Endothelial cell of umbilical vein (primary cell): ENCODE results near the gene COL7A1. TPM values are rescaled to one million over a fixed set of nuclear protein-coding genes. Genes with fewer than 3 reads are reported as not detected.

Source experiments
- BruUV-seq: library from RNA; stranded (reverse); fragments of 400-500 nt; replicated peaks from 2 replicates; lab custom pipeline; 2021; lab: Mats Ljungman, UMichigan
- CTCF ChIA-PET: fragments of 300-600, 350-600 bp; sonication (Branson Sonifier 250); formaldehyde crosslinking; loops from one replicate; lab custom pipeline; 2021; ENCODE audit warnings: antibody characterized with exemption, inconsistent platforms; lab: Charles Lee
- POLR2A ChIA-PET: fragments of 300-600, 350-600 bp; sonication (Branson Sonifier 250); formaldehyde crosslinking; loops from one replicate; lab custom pipeline; 2021; ENCODE audit warnings: antibody characterized with exemption, inconsistent platforms; lab: Charles Lee
- DNase-seq: peaks from one replicate; pipeline ENCODE4 v3.0.0-alpha.2; 2011; ENCODE audit warnings: low read depth, low spot score
- FAIRE-seq: peaks from 2 replicates; lab custom pipeline; 2011; peaks lifted over from hg19 to GRCh38; lab: Jason Lieb, UNC
- H2AFZ ChIP-seq: 2 replicates; pipeline ENCODE4 v1.6.0; 2012; ENCODE audit warnings: low read depth, low read length, control low read depth, inconsistent platforms
- H3K27ac ChIP-seq: 2 replicates; pipeline ENCODE4 v1.5.1; 2011; ENCODE audit warnings: low read depth, mild to moderate bottlenecking, control low read depth, low read length, moderate library complexity; ENCODE audit not compliant: insufficient read depth
- H3K27me3 ChIP-seq, 2 experiments: 2 replicates each; pipeline versions ENCODE4 v1.6.0 to v1.6.1; 2011; ENCODE audit warnings: low read length in 2 of 2, mixed read lengths in 1 of 2; ENCODE audit not compliant: control insufficient read depth in 2 of 2, insufficient read depth in 2 of 2
- H3K36me3 ChIP-seq, 2 experiments: 2 replicates in 1 of 2; 3 replicates in 1 of 2; pipeline ENCODE4 v1.5.1; 2011; ENCODE audit warnings: low read length in 2 of 2, mild to moderate bottlenecking in 1 of 2, moderate library complexity in 1 of 2; ENCODE audit not compliant: control insufficient read depth in 2 of 2, insufficient read depth in 2 of 2; ENCODE audit errors: extremely low read depth in 1 of 2
- H3K4me1 ChIP-seq: 3 replicates; pipeline ENCODE4 v1.5.1; 2011; ENCODE audit warnings: mild to moderate bottlenecking, low read length; ENCODE audit not compliant: control insufficient read depth, insufficient read depth; ENCODE audit errors: extremely low read depth
- H3K4me2 ChIP-seq: 2 replicates; pipeline ENCODE4 v1.6.1; 2011; ENCODE audit warnings: low read length, control low read depth, mixed read lengths; ENCODE audit not compliant: insufficient read depth
- H3K4me3 ChIP-seq, 3 experiments: fragments of 200-600 bp in 1 of 3; sonication (generic), shearing (Covaris generic) in 1 of 3; replicated peaks in 1 of 3; 2 replicates each; pipeline ENCODE4 v1.5.1; 2011 to 2016; ENCODE audit warnings: control low read depth in 3 of 3, low read length in 3 of 3, mild to moderate bottlenecking in 2 of 3, inconsistent platforms in 1 of 3, low read depth in 1 of 3, moderate library complexity in 1 of 3; ENCODE audit not compliant: insufficient read depth in 1 of 3
- H3K79me2 ChIP-seq: 2 replicates; pipeline ENCODE4 v1.6.0; 2012; ENCODE audit warnings: low read length, inconsistent platforms; ENCODE audit not compliant: control insufficient read depth, insufficient read depth
- H3K9ac ChIP-seq: replicated peaks from 2 replicates; pipeline ENCODE3; 2011; ENCODE audit warnings: low read length, control low read depth; ENCODE audit not compliant: insufficient read depth; ENCODE audit errors: extremely low read depth
- H3K9me1 ChIP-seq: replicated peaks from 3 replicates; pipeline ENCODE4 v1.6.0; 2011; ENCODE audit warnings: mild to moderate bottlenecking, low read length; ENCODE audit not compliant: control insufficient read depth, insufficient read depth; ENCODE audit errors: extremely low read depth
- H3K9me3 ChIP-seq: replicated peaks from 2 replicates; pipeline ENCODE4 v1.5.1; 2012; ENCODE audit warnings: low read length, inconsistent platforms; ENCODE audit not compliant: control insufficient read depth, insufficient read depth
- H4K20me1 ChIP-seq: replicated peaks from 2 replicates; pipeline ENCODE3; 2011; ENCODE audit warnings: mild to moderate bottlenecking, low read length; ENCODE audit not compliant: control insufficient read depth, insufficient read depth; ENCODE audit errors: extremely low read depth
- CTCF ChIP-seq, 2 donors: IDR thresholded peaks; 1 replicate in 1 of 2; 2 replicates in 1 of 2; pipeline ENCODE4 v1.5.1; 2011; ENCODE audit warnings: low read length in 2 of 2, mild to moderate bottlenecking in 2 of 2, moderate library complexity in 2 of 2, control low read depth in 1 of 2, inconsistent platforms in 1 of 2, low read depth in 1 of 2; ENCODE audit not compliant: insufficient read depth in 1 of 2; ENCODE audit errors: extremely low read depth in 1 of 2
- EZH2 ChIP-seq: IDR thresholded peaks from 2 replicates; pipeline ENCODE4 v1.6.1; 2012; ENCODE audit warnings: borderline replicate concordance, low read depth, mild to moderate bottlenecking, moderate library complexity, low read length, inconsistent platforms; ENCODE audit not compliant: severe bottlenecking
- FOS ChIP-seq: IDR thresholded peaks from 2 replicates; pipeline ENCODE4 v1.6.1; 2011; ENCODE audit warnings: mild to moderate bottlenecking, low read length, moderate library complexity, borderline replicate concordance; ENCODE audit not compliant: insufficient read depth
- GATA2 ChIP-seq: IDR thresholded peaks from 2 replicates; pipeline ENCODE4 v1.7.0; 2011; ENCODE audit warnings: low read depth, mild to moderate bottlenecking, moderate library complexity, mixed read lengths, low read length; ENCODE audit not compliant: insufficient read length, insufficient read depth
- JUN ChIP-seq: IDR thresholded peaks from 2 replicates; pipeline ENCODE4 v1.6.1; 2011; ENCODE audit warnings: borderline replicate concordance, low read depth; ENCODE audit not compliant: insufficient read length, insufficient read depth
- MAX ChIP-seq: IDR thresholded peaks from 2 replicates; pipeline ENCODE4 v1.6.1; 2011; ENCODE audit not compliant: insufficient read depth, insufficient read length
- MYC ChIP-seq: IDR thresholded peaks from one replicate; pipeline ENCODE4 v1.6.1; 2011; ENCODE audit warnings: mild to moderate bottlenecking, low read depth, low read length
- POLR2A ChIP-seq: IDR thresholded peaks from 2 replicates; pipeline ENCODE4 v1.6.1; 2012; ENCODE audit warnings: low read depth, mild to moderate bottlenecking, control low read depth, low read length
- POLR2AphosphoS5 ChIP-seq: IDR thresholded peaks from 2 replicates; pipeline ENCODE4 v1.6.1; 2012; ENCODE audit warnings: low read depth, mild to moderate bottlenecking, control low read depth, low read length, moderate library complexity; ENCODE audit not compliant: insufficient read depth
- dilution Hi-C: fragments of 300-500 bp; cut with MboI; formaldehyde crosslinking; loops from one replicate; pipeline ENCODE4 v1.15.0; 2019; ENCODE audit warnings: low sequenced_read_pairs; ENCODE audit not compliant: extremely low pct_ligation_motif_present
- intact Hi-C: fragments of 100-400 bp; cut with micrococcal nuclease; formaldehyde crosslinking; loops from one replicate; pipeline ENCODE4 v1.10.0; 2022
- polyA plus RNA-seq, 4 experiments: library from polyadenylated mRNA; depleted of rRNA in 3 of 4; stranded (reverse) in 3 of 4; unstranded in 1 of 4; fragments of >200 nt; gene quantifications; 2 replicates each; pipeline versions ENCODE4 v1.2.1 to v1.2.3, GENCODE V29; 2011 to 2012; ENCODE audit warnings: missing spikeins in 1 of 4
- total RNA-seq: library from RNA; stranded (reverse); gene quantifications from 2 replicates; pipeline ENCODE4 v1.2.3, GENCODE V29; 2021

Gene COL7A1
- total and polyA plus RNA-seq, 2 donors (not counting 3 experiments of a cell fraction or from before 2014, with no cell fraction given) = 0.55 to 1.9 TPM

DNA sequence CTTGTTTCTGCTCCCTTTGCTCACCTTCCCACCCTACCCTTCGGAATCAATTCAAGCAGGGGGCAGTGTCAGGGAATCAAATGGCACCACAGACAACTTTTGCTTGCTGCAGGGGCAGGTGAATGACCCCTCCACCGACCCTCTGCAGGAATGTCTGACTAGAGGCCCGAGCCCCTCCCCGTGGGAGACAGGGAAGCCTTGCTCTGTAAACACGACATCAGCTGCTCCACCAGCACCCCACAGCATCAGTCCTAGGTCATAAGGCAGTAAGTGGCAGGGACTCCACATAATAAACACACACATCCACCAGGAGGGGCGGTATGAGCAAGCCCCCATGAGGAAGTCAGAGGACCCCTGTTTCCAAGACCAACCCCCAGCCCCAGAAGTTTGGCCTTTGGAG is 42.2 kb upstream of the COL7A1 start:
- Histone ChIP-seq H3K9me3 (no peaks in the 10 kb centered on the region), H3K27ac (no peak overlapping the region), H3K4me3 (no peak overlapping the region), H3K27me3 (no peaks in the 10 kb centered on the region), H3K36me3 (peaks cover 0 to 7% of the 10 kb centered on the region in 2 experiments), H3K4me1 (peaks cover 17% of the 10 kb centered on the region), H3K9ac (no peak overlapping the region), H3K4me2 (no peak overlapping the region), H3K9me1 (no peaks in the 10 kb centered on the region), H4K20me1 (no peaks in the 10 kb centered on the region), H3K79me2 (no peaks in the 10 kb centered on the region), H2AFZ (no peak overlapping the region)
- BruUV-seq = no TSS peak
- DNase-seq = no peak
- TF ChIP-seq CTCF (IDR thresholded peaks at IDR 0.05; ENCODE audit: extremely low read depth in 1 of 2, insufficient read depth in 1 of 2, low read depth in 1 of 2, low read length in 2 of 2) = no peak
- no peak for FAIRE-seq
- dilution Hi-C loops = no loop called here
- intact Hi-C loops = no loop called here
- POLR2A ChIA-PET = no interaction called here
- CTCF ChIA-PET = interaction anchor here (0.8 to 4.5 kb wide), 2 partner anchors 18 to 443 kb away, joined by 3 to 32 read pairs; no protein-coding TSS in a partner anchor

GRCh38 chr3:48636149-48636655 is 41.1 kb upstream of the COL7A1 start:
- intact Hi-C loops = no loop called here
- peak overlapping the region in 2 of 3 experiments; percentile 28 to 93 for H3K4me3 ChIP-seq
- no TSS peak for BruUV-seq
- H3K4me1 ChIP-seq = peaks cover 17% of the 10 kb centered on the region
- peak overlapping the region; percentile 10 for H3K9ac ChIP-seq
- peak overlapping the region; percentile 35 for H2AFZ ChIP-seq
- H3K9me1 ChIP-seq = no peaks in the 10 kb centered on the region
- peak overlapping the region; percentile 83 for H3K4me2 ChIP-seq
- no peaks in the 10 kb centered on the region for H4K20me1 ChIP-seq
- FAIRE-seq (peak; percentile 61), DNase-seq (no peak)
- TF ChIP-seq MYC = no peak
- no peak for TF ChIP-seq FOS
- no peak for TF ChIP-seq CTCF (IDR thresholded peaks at IDR 0.05; ENCODE audit: extremely low read depth in 1 of 2, insufficient read depth in 1 of 2, low read depth in 1 of 2, low read length in 2 of 2)
- no peak for TF ChIP-seq MAX
- no peak for TF ChIP-seq GATA2
- no peak for TF ChIP-seq POLR2A
- TF ChIP-seq EZH2 = no peak
- no peak for TF ChIP-seq JUN
- TF ChIP-seq POLR2AphosphoS5 = no peak
- ChIA-PET CTCF (interaction anchor here (0.8 to 4.5 kb wide), 16 partner anchors 10 to 200 kb away, joined by 3 to 32 read pairs (median 6); partner anchors contain the start of genes CELSR3, PFKFB4 and UQCRC1), POLR2A (interaction anchor here (1.1 kb wide), 1 partner anchor 20 kb away, joined by 6 read pairs; no protein-coding TSS in a partner anchor)
- H3K9me3 ChIP-seq = no peaks in the 10 kb centered on the region
- H3K79me2 ChIP-seq = no peaks in the 10 kb centered on the region
- dilution Hi-C loops = no loop called here
- H3K27me3 ChIP-seq = no peaks in the 10 kb centered on the region
- no peak overlapping the region for H3K27ac ChIP-seq
- peaks cover 0 to 10% of the 10 kb centered on the region in 2 experiments for H3K36me3 ChIP-seq
